HG03108 (cell line): ENCODE results near the gene PI4K2B.
"Not testable (repeated sequence)": the region's sequence is repeated elsewhere in the genome, so short reads cannot be mapped to it uniquely, and the experiment has no call there.

Source experiments
- ATAC-seq: cut with Tn5 transposase; IDR thresholded peaks from one replicate; pipeline ENCODE4 v1.9.1; 2021; ENCODE audit warnings: moderate library complexity; ENCODE audit not compliant: unreplicated experiment

The PI4K2B gene

DNA sequence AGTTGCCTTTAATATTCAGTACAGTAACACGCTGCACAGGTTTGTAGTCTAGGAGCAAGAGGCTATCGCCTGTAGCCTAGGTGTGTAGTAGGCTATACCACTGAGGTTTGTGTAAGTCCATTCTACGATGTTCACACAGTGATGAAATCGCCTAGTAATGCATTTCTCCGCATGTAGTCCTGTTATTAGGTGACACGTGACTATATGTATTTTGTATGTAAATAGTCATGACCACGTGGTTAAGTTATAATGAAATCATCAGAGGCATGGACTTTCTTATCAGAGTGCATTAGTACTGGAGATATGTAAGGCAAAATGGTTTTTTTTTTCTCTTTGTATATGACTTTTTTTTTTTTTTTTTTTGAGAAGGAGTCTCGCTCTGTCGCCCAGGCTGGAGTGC lies 68.8 kb downstream of the PI4K2B start:
- ATAC-seq = no peak

DNA sequence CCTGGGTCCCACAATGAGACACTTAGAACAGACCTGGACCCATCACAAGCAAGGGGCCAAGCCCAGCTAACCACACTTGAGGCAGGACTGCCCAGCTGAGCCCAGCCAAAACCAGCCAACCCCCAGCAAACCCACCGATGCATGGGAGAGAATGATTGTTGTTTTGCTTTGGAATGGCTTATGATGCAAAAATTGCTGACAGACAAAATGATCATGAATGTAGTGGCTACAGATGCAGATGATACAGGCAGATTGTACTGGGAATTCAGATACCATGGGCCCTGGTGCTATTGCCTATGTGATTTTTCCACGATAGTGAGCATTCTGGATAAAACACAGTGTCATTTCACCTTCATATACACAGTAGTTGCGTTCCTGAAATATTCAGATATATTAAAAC lies 69.7 kb downstream of the PI4K2B start:
- ATAC-seq = no peak

DNA sequence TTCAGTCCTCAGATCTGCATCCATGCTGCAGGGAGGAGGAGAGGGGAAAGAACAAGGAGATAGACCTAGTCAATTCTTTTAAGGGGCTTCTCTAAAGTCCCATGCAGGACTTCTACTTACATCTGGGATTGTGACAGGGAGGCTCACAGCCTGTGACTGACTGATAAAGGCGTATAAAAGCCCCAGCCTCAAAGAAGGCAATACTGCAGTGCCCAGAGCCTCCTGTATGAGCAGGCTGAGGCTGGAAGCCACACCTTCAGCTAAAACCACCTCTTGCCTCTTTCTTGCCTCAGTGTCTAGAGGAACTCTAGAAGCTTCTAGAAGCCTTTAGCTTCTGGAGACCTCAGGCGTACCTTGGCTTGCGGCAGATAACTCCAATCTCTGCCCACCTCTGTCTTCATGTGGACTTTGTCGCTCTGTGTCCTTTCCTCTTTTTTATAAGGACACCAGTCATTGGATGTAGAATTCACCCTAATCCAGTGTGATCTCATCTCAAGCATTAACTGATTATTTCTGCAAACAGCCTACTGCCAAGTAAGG lies 72.8 kb downstream of the PI4K2B start:
- ATAC-seq = no peak

DNA sequence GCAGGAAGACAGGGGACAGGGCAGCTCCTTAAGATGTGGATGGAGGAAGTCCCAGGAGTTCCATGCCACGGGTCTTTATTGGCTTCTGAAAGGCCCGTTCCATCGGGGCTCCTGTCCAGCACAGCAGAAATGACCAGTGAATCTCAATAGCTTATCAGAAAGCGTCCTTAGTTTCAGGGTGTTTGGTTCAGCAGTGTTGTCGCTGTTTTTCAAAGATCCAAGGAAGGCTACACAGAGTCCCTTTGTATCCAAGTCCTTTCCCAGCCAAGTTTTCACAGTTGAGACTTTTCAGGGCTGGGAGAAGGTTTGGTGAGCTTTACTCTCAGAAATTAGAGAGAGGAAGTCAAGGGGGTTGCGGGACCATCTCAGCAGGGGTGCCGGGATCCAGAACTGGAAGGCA lies 73.8 kb downstream of the PI4K2B start:
- ATAC-seq = no peak

DNA sequence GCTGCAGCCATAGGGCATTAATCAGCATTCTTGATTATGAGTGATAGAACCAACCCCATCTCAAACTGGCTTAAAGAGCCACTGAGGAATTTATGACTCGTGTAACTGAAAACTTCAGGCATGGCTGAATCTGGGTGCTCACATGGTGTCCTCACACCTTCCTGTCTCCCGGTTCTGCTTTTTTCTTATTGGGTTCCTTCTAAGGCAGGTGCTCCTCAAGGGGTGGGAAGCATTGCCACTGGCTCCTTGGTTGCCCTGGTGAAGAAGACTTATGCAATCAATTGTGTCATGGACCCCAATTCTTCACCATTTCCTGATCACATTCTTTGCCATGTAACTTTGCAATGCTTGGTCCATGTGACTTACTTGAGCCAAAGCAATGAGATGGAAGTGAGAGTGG lies 74.5 kb downstream of the PI4K2B start:
- no peak for ATAC-seq

DNA sequence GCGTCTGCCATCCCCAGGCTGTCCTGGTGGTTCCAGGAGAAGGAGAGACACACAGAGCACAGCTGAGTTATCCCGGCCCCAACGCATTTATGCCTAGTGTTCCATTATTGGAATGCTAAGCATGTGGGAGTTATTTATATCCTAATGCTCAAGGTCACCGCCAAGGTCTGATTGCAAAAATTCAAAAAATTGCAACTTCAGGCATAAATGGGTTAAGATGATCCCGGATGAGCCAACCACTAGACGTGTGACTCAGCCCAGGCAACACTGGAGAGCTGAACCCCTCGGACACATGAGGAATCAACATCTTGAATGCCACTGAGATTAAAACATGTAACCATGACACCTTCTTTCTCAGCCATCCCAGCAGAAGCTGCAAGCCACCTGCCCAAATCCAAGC lies 74.9 kb downstream of the PI4K2B start:
- no peak for ATAC-seq

DNA sequence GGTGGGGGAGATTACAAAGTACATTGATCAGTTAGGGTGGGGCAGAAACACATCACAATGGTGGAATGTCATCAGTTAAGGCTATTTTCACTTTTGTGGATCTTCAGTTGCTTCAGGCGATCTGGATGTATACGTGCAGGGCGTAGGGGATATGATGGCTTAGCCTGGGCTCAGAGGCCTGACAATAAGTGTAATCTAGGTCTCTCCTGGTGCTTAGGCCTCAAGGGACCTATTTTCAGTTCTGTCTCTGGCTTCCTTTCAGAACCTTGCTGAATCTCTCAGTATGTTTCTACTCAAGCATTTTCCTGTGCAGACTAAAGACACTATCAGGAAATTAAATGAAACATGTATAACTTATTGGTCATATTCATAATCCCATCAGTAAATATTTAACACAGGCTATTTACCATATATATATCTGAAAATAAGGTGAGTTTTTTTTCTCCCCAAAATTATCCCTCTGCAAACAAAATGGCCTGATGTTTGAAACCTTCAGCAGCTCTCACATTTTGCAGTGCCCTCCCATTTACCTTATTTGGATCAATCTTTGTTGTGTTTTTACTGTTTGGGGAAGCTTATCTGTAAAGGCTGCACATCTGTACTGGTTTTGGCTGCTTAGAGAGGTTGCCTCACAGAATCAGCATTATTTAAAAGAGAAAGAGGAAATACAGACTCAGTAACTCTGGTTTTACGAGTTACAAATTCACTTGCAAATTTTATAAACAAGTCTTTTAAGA lies 76.4 kb downstream of the PI4K2B start:
- peak; percentile 53 for ATAC-seq

DNA sequence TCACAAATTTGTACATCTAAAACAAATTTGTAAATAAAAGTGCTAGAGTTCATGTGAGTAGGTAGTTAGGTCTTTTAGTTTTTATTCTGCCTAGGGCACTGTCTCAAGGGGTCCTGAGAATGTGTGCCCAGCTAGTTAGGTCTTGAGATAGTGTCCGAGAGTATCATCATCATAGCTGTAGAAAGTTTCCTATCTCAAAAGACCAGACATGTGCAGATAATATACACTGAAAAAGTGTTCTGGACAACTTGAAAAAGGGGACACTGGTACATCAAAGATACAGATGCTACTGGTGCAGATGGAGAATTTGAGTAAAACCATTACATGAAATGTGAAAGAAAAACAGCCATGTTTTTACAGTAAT lies 77.0 kb downstream of the PI4K2B start:
- no peak for ATAC-seq

DNA sequence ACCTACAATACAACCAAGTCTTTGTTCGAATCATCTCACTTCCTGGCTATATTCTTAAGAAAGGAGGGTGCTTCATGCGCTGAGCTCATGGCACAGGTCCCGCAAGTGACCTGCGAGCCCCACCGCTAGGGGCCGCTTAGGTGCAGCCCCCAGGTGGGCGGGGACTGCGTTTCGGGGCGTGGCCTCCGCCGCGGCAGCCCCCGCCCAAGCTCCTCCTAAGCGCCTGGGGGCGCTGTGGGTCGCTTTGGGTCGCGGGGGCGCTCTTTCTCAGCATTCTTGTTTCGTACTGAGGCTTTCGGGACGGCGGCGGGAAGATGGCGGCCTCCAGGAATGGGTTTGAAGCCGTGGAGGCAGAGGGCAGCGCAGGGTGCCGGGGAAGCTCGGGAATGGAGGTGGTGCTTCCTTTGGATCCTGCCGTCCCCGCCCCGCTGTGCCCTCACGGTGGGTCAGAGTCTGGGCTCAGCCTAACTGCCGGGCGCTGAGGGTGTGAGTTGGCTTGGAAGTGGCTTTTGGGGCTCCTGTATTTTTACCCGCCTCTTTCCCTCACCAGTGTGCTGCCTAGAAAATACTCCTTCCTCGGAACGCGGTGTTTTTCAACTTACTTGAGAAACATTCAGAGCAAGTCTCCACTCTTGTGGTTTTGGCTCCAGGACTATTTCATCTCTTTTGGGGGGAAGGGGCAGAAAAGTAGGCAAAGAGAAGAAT lies 78.8 kb downstream of the PI4K2B start, which contains the start of gene ZCCHC4:
ZCCHC4 (plus strand) TSS at position 279 of the 705 bp plus-strand sequence; CDS start at position 315, 36 bp downstream.
- peak; percentile 79 for ATAC-seq

DNA sequence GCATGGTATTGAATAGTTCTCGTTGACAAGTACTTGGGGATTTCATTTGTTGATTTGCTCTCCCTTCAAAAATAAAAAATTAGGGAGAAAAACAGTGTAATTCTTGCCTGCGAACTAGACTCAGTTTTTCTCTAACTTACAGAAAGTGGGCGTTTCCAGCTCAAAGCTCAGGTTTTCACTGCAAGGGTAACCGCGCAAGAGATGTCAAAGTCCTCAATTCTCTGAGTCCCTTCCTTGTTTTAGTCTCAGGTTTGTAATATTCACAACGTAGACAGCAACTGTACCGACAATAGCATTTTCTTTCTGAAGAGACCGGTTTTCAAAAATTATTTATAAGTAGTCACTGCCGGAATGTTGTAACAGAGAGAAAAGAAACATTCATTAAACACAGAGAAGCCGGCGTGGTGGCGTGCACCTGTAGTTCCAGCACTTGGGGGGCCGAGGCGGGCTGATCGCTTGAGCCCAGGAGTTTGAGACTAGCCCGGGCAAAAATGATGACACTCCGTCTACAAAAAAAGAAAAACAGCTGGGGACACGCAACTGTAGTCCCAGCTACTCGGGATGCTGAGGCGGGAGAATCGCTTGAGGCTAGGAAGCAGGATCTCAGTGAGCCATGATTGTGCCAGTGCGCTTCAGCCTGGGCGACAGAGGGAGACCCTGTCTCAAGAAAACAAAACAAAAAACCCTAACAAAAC lies 79.5 kb downstream of the PI4K2B start:
- no peak for ATAC-seq

DNA sequence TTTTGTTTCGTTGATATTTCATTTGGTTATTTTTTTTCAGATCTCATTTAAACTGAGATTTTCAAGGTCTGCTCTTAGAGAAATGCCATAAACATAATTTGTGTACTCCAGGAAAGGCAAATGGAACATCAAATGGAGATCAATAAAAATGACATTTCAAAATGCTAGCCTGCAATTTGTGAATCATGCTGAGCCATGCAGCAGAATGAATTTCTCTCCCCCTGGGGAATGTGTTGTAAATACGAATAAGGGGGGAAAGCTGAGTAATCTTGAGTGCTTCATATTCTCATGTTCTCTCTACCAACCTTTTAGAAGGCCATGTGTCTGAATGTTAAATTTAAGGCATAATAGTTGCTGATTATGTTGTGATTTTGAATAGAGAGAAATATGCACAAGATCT lies 86.5 kb downstream of the PI4K2B start:
- ATAC-seq = no peak

DNA sequence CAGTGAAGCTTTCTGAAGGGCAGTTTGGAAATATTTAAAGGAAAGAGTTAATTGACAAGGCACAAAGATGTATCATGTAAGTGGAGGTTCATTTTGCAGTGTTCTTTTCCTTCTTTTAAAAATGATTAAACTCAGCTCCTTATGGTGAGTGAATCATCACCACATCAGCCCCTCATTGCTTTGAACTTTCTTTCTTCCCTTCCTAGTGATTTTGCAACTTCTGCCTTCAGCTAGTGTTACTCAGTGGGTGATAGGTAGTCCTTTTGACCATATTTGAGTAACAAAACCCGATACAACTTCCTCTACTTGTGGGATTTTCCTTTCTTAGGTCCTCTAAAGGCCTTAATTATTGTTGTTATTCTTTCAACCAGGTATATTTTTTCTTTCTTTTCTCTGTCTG lies 86.9 kb downstream of the PI4K2B start:
- ATAC-seq = no peak

DNA sequence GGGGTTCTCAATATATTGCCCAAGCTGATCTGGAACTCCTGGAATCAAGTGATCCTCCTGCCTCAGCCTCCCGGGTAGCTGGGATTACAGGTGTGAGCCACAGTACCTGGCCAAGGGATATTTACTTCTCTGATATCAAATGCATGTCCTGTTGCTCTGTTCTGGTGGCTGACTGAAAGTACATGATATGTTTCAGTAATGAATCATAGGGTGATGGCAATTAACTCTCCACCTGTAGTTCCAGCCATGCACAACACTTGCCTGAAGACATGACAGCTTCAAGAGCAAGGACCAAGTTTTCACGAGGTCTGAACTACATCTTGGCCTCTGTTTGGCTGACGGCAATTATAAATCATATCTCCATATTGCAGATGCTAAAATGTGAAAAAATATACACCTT lies 87.9 kb downstream of the PI4K2B start:
- no peak for ATAC-seq

DNA sequence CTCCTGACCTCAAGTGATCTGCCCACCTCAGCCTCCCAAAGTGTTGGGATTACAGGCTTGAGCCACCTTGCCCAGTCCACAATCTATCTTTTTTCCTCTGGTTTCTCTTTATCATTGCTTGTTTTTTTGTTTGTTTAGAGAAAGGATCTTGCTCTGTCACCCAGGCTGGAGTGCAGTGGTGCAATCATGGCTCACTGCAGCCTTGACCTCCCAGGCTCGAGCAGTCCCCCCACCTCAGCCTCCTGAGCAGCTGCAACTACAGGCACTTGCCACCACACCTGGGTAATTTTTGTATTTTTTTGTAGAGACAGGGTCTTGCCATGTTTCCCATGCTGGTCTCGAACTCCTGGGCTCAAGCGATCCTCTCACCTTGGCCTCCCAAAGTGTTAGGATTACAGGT lies 94.6 kb downstream of the PI4K2B start:
- not testable (repeated sequence) for ATAC-seq
